ENCODE results near the gene PRPF19. TPM values are rescaled to one million over a fixed set of nuclear protein-coding genes. Genes with fewer than 3 reads are reported as not detected.

The PRPF19 gene
- total and polyA plus RNA-seq, 2 of the 13 experiments (the other 11 are each of a cell fraction or from before 2014, with no cell fraction given), result 27.4 to 91.1 TPM

DNA sequence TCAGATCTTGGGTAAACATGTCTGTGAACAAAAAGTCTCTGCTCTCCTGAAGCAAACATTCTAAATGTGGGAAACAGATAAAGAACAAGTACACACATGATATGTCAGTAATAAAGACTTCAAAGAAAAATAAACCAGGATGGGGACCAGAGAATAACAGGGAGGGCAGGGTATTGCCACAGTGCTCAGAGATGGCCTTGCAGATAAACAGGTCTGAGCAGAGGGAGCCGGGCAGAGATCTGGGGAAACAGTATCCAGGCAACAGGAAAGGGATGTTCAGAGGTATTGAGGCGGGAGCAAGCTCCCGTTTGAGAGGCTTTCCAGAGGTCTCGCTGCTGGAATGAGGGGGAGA lies 61.5 kb downstream of the PRPF19 start (continued):
- TF ChIP-seq SUZ12 (IDR thresholded peaks at IDR 0.05; ENCODE audit: low read depth, low read length) (no peak), ZNF652 (CRISPR knock-in tag; IDR thresholded peaks at IDR 0.05; ENCODE audit: borderline replicate concordance, low read depth) (no peak), MBNL3 (CRISPR knock-in tag; conservative IDR thresholded peaks at IDR 0.05) (no peak), SIN3A (IDR thresholded peaks at IDR 0.05; ENCODE audit: borderline replicate concordance, low read depth, low read length) (0 out of 2 replicates have a peak, but pooled peaks have one; percentile 52), PHF20 (CRISPR knock-in tag; IDR thresholded peaks at IDR 0.05) (no peak), ZNF761 (CRISPR knock-in tag; conservative IDR thresholded peaks at IDR 0.05) (no peak), ZNF256 (CRISPR knock-in tag; conservative IDR thresholded peaks at IDR 0.05) (no peak), SMAD9 (CRISPR knock-in tag; IDR thresholded peaks at IDR 0.05) (no peak), SSRP1 (CRISPR knock-in tag; IDR thresholded peaks at IDR 0.05) (no peak), ZNF329 (CRISPR knock-in tag; IDR thresholded peaks at IDR 0.05; ENCODE audit: low read depth) (no peak), POGZ (CRISPR knock-in tag; IDR thresholded peaks at IDR 0.05) (no peak), NFYB (CRISPR knock-in tag; IDR thresholded peaks at IDR 0.05) (no peak), YEATS4 (CRISPR knock-in tag; IDR thresholded peaks at IDR 0.05; ENCODE audit: borderline replicate concordance) (no peak), NPAS2 (CRISPR knock-in tag; IDR thresholded peaks at IDR 0.05; ENCODE audit: borderline replicate concordance) (no peak), MTA1 (CRISPR knock-in tag; IDR thresholded peaks at IDR 0.05; ENCODE audit: borderline replicate concordance) (no peak), SP5 (CRISPR knock-in tag; IDR thresholded peaks at IDR 0.05; ENCODE audit: borderline replicate concordance, low read depth) (peak; percentile 83), CBX2 (IDR thresholded peaks at IDR 0.05; ENCODE audit: low read depth, low read length) (no peak), CBX2 (CRISPR knock-in tag; IDR thresholded peaks at IDR 0.05; ENCODE audit: low read depth) (no peak), ZNF264 (CRISPR knock-in tag; IDR thresholded peaks at IDR 0.05) (no peak), RAD51 (IDR thresholded peaks at IDR 0.05; ENCODE audit: borderline replicate concordance) (no peak), ZNF251 (CRISPR knock-in tag; IDR thresholded peaks at IDR 0.05) (no peak), ZFP36L1 (CRISPR knock-in tag; IDR thresholded peaks at IDR 0.05) (no peak), FOXA1 (IDR thresholded peaks at IDR 0.05) (peak; percentile 63; the same call in 1 of the 2 replicates), FOXA1 (CRISPR knock-in tag; IDR thresholded peaks at IDR 0.05) (peak; percentile 82), ZNF20 (CRISPR knock-in tag; IDR thresholded peaks at IDR 0.05) (no peak), ZNF747 (CRISPR knock-in tag; IDR thresholded peaks at IDR 0.05; ENCODE audit: borderline replicate concordance) (no peak), CCDC6 (CRISPR knock-in tag; IDR thresholded peaks at IDR 0.05) (peak; percentile 50; the same call in 1 of the 2 replicates), ZNF746 (CRISPR knock-in tag; IDR thresholded peaks at IDR 0.05) (peak; percentile 78; the same call in 1 of the 2 replicates)
- TF ChIP-seq, protein P1, sequence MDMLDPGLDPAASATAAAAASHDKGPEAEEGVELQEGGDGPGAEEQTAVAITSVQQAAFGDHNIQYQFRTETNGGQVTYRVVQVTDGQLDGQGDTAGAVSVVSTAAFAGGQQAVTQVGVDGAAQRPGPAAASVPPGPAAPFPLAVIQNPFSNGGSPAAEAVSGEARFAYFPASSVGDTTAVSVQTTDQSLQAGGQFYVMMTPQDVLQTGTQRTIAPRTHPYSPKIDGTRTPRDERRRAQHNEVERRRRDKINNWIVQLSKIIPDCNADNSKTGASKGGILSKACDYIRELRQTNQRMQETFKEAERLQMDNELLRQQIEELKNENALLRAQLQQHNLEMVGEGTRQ (IDR thresholded peaks at IDR 0.05; ENCODE audit: low read depth, low read length), result no peak
- TF ChIP-seq, protein P1 (CRISPR knock-in tag; IDR thresholded peaks at IDR 0.05; ENCODE audit: borderline replicate concordance), result no peak
- TF ChIP-seq, protein P2, sequence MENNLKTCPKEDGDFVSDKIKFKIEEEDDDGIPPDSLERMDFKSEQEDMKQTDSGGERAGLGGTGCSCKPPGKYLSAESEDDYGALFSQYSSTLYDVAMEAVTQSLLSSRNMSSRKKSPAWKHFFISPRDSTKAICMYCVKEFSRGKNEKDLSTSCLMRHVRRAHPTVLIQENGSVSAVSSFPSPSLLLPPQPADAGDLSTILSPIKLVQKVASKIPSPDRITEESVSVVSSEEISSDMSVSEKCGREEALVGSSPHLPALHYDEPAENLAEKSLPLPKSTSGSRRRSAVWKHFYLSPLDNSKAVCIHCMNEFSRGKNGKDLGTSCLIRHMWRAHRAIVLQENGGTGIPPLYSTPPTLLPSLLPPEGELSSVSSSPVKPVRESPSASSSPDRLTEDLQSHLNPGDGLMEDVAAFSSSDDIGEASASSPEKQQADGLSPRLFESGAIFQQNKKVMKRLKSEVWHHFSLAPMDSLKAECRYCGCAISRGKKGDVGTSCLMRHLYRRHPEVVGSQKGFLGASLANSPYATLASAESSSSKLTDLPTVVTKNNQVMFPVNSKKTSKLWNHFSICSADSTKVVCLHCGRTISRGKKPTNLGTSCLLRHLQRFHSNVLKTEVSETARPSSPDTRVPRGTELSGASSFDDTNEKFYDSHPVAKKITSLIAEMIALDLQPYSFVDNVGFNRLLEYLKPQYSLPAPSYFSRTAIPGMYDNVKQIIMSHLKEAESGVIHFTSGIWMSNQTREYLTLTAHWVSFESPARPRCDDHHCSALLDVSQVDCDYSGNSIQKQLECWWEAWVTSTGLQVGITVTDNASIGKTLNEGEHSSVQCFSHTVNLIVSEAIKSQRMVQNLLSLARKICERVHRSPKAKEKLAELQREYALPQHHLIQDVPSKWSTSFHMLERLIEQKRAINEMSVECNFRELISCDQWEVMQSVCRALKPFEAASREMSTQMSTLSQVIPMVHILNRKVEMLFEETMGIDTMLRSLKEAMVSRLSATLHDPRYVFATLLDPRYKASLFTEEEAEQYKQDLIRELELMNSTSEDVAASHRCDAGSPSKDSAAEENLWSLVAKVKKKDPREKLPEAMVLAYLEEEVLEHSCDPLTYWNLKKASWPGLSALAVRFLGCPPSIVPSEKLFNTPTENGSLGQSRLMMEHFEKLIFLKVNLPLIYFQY (CRISPR knock-in tag; IDR thresholded peaks at IDR 0.05; ENCODE audit: borderline replicate concordance), result no peak

Measured in HepG2 (cell line).